DOHH2 (cell line): ENCODE measurements around the gene MXRA7.
A peak's percentile ranks its signal among the peaks of the same experiment; 100 is the strongest.

ENCODE experiments used
- H3F3A ChIP-seq: fragments of 200-600 bp; sonication (generic), shearing (Covaris generic); 2 replicates; pipeline ENCODE4 v1.6.0; 2016; ENCODE audit warnings: antibody characterized with exemption, mild to moderate bottlenecking; ENCODE audit not compliant: control insufficient read depth, insufficient read depth
- H3K27ac ChIP-seq: fragments of 200-600 bp; sonication (generic); 2 replicates; pipeline ENCODE4 v1.5.1; 2014; ENCODE audit warnings: low read depth, mild to moderate bottlenecking, low read length, moderate library complexity
- H3K27me3 ChIP-seq: fragments of 200-600 bp; sonication (generic); 2 replicates; pipeline ENCODE4 v1.6.1; 2014; ENCODE audit warnings: mild to moderate bottlenecking, low read length, mixed read lengths; ENCODE audit not compliant: control insufficient read depth
- H3K36me3 ChIP-seq: fragments of 200-600 bp; sonication (generic); 2 replicates; pipeline ENCODE4 v1.6.1; 2014; ENCODE audit warnings: mild to moderate bottlenecking, low read length, moderate library complexity, mixed read lengths; ENCODE audit not compliant: control insufficient read depth
- H3K4me1 ChIP-seq: fragments of 200-600 bp; sonication (generic); 2 replicates; pipeline ENCODE4 v1.6.1; 2014; ENCODE audit warnings: mild to moderate bottlenecking, low read length, mixed read lengths; ENCODE audit not compliant: control insufficient read depth
- H3K4me2 ChIP-seq: fragments of 200-600 bp; sonication (generic); 2 replicates; pipeline ENCODE4 v1.6.0; 2014; ENCODE audit warnings: mild to moderate bottlenecking, low read length, moderate library complexity
- H3K4me3 ChIP-seq: fragments of 200-600 bp; sonication (generic); 2 replicates; pipeline ENCODE4 v1.5.1; 2014; ENCODE audit warnings: mild to moderate bottlenecking, low read length, mixed read lengths
- H3K79me2 ChIP-seq: fragments of 200-600 bp; sonication (generic); 2 replicates; pipeline ENCODE4 v1.6.1; 2014; ENCODE audit warnings: mild to moderate bottlenecking, low read length, mixed read lengths; ENCODE audit not compliant: control insufficient read depth
- H3K9me2 ChIP-seq: fragments of 200-600 bp; sonication (generic); replicated peaks from 2 replicates; pipeline ENCODE4 v1.6.1; 2014; ENCODE audit warnings: mild to moderate bottlenecking, low read length, mixed read lengths; ENCODE audit not compliant: control insufficient read depth
- H3K9me3 ChIP-seq: fragments of 200-600 bp; sonication (generic); 2 replicates; pipeline ENCODE4 v1.6.1; 2014; ENCODE audit warnings: antibody characterized with exemption, low read length, mixed read lengths; ENCODE audit not compliant: control insufficient read depth, insufficient read depth
- H4K20me1 ChIP-seq: fragments of 200-600 bp; sonication (generic); 2 replicates; pipeline ENCODE4 v1.6.0; 2014; ENCODE audit warnings: low read depth, mild to moderate bottlenecking, antibody characterized with exemption, low read length, moderate library complexity; ENCODE audit not compliant: control insufficient read depth, insufficient read depth
- EZH2phosphoT487 ChIP-seq: fragments of 200-600 bp; sonication (generic); IDR thresholded peaks from 2 replicates; pipeline ENCODE4 v1.6.1; 2017; ENCODE audit warnings: borderline replicate concordance, mild to moderate bottlenecking, antibody characterized with exemption, low read length, moderate library complexity, mixed read lengths
- TF ChIP-seq, protein P1 (sequence below): fragments of 200-600 bp; sonication (generic); IDR thresholded peaks from one replicate; pipeline ENCODE4 v1.5.1; 2014; ENCODE audit warnings: antibody characterized with exemption, mild to moderate bottlenecking, low read depth, low read length; ENCODE audit not compliant: poor library complexity, severe bottlenecking

MXRA7 gene

DNA sequence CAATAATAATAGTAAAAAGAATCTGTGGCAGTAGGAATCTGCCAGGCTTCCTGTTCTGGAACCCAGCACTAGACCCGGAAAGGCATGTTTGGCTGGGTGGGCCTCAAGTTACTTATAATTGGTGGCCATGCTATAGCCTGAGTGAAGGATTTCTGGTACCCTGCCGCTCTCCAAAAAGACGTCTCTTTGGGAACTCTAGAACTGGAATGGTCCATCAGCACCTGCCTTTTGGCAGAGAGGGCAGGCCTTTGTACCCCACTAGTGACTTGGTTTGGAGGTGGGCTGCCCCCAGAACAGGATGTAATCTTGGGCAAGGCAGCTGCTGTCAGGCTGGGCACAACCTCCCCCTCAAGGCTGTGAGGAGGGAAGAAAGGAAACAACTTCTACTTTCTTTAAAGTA lies 37.9 kb downstream of the MXRA7 start:
- Histone ChIP-seq H3K79me2 (peaks cover 8% of the 10 kb centered on the region), H3K4me1 (peaks cover 19% of the 10 kb centered on the region), H3K4me2 (peak overlapping the region; percentile 90), H3K27me3 (peaks cover 6% of the 10 kb centered on the region), H3K9me3 (no peaks in the 10 kb centered on the region; the same call in 1 of the 2 replicates), H3K27ac (no peak overlapping the region), H3K9me2 (no peaks in the 10 kb centered on the region), H3K4me3 (no peak overlapping the region), H4K20me1 (no peaks in the 10 kb centered on the region), H3K36me3 (peaks cover 4% of the 10 kb centered on the region; the same call in 1 of the 2 replicates), H3F3A (no peaks in the 10 kb centered on the region)
- TF ChIP-seq EZH2phosphoT487: no peak
- TF ChIP-seq, protein P1, sequence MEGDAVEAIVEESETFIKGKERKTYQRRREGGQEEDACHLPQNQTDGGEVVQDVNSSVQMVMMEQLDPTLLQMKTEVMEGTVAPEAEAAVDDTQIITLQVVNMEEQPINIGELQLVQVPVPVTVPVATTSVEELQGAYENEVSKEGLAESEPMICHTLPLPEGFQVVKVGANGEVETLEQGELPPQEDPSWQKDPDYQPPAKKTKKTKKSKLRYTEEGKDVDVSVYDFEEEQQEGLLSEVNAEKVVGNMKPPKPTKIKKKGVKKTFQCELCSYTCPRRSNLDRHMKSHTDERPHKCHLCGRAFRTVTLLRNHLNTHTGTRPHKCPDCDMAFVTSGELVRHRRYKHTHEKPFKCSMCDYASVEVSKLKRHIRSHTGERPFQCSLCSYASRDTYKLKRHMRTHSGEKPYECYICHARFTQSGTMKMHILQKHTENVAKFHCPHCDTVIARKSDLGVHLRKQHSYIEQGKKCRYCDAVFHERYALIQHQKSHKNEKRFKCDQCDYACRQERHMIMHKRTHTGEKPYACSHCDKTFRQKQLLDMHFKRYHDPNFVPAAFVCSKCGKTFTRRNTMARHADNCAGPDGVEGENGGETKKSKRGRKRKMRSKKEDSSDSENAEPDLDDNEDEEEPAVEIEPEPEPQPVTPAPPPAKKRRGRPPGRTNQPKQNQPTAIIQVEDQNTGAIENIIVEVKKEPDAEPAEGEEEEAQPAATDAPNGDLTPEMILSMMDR: no peak

- TF ChIP-seq, protein P1: no peak
- TF ChIP-seq EZH2phosphoT487: no peak
- peak overlapping the region; percentile 90 for H3K4me2 ChIP-seq
- H3K4me3 ChIP-seq: peak overlapping the region; percentile 90
- no peaks in the 10 kb centered on the region for H3K9me2 ChIP-seq
- peaks cover 4% of the 10 kb centered on the region; the same call in 1 of the 2 replicates for H3K36me3 ChIP-seq
- no peaks in the 10 kb centered on the region for H3F3A ChIP-seq
- peaks cover 8% of the 10 kb centered on the region for H3K79me2 ChIP-seq
- H3K9me3 ChIP-seq: no peaks in the 10 kb centered on the region; the same call in 1 of the 2 replicates
- peak overlapping the region; percentile 60 for H3K27ac ChIP-seq
- peaks cover 11% of the 10 kb centered on the region for H3K27me3 ChIP-seq
- peaks cover 19% of the 10 kb centered on the region for H3K4me1 ChIP-seq
- H4K20me1 ChIP-seq: no peaks in the 10 kb centered on the region
These were observed 38.4 kb downstream of the MXRA7 start for GRCh38 chr17:76672270-76672851.

DNA sequence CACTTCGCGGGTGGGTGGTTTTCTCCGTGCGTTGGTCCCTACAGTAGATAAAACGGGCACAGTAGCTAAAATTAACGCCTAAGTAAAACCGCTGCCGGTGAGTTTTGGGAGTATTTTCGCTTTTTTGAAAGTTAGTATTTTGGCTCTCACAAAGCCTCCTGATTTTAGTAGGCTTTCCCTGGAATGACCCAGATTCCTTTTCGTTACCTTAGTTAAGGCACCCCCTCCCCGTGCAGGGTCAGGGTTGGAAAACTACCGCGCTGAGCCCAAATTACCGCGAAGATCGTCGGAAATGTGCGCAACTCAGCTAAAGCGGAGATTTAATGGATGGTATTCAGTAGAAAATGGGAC lies 38.9 kb downstream of the MXRA7 start:
- Histone ChIP-seq H3K9me3 (no peaks in the 10 kb centered on the region; the same call in 1 of the 2 replicates), H3F3A (no peaks in the 10 kb centered on the region), H3K4me3 (peak overlapping the region; percentile 90), H3K27ac (peak overlapping the region; percentile 60), H3K9me2 (no peaks in the 10 kb centered on the region), H3K36me3 (peaks cover 4% of the 10 kb centered on the region; the same call in 1 of the 2 replicates), H4K20me1 (no peaks in the 10 kb centered on the region), H3K4me1 (peaks cover 19% of the 10 kb centered on the region), H3K27me3 (peaks cover 13% of the 10 kb centered on the region), H3K4me2 (peak overlapping the region; percentile 90), H3K79me2 (peaks cover 8% of the 10 kb centered on the region)
- TF ChIP-seq, protein P1: no peak
- TF ChIP-seq EZH2phosphoT487: no peak
